HG03558 (cell line): ENCODE measurements around the gene NF2.

ENCODE experiments used
- ATAC-seq: cut with Tn5 transposase; IDR thresholded peaks from one replicate; pipeline ENCODE4 v1.9.1; 2021; ENCODE audit warnings: moderate number of reproducible peaks; ENCODE audit not compliant: unreplicated experiment; ENCODE audit errors: extremely low read depth

NF2 gene

GRCh38 chr22:29654882-29655281, 51.4 kb downstream of the NF2 start:
- ATAC-seq: no peak

DNA sequence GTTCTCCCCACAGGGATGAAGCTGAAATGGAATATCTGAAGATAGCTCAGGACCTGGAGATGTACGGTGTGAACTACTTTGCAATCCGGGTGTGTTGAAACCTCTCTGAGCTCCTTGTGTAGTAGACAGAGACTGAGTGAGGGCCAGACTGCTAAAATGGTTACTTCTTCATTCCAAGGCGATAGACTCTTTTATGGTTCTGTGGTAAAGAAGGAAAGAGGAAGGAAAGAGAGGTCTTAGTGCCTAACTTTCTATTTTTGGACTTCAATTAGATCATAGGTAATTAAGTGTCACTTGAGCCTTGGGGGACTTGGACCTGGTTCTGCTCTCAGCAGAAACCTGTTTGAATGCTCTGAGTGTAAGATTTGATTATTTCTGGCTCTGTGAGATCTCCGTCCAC, 54.7 kb downstream of the NF2 start:
- ATAC-seq: no peak

- no peak for ATAC-seq
Observed at GRCh38 chr22:29660021-29660420, 56.6 kb downstream of the NF2 start.

DNA sequence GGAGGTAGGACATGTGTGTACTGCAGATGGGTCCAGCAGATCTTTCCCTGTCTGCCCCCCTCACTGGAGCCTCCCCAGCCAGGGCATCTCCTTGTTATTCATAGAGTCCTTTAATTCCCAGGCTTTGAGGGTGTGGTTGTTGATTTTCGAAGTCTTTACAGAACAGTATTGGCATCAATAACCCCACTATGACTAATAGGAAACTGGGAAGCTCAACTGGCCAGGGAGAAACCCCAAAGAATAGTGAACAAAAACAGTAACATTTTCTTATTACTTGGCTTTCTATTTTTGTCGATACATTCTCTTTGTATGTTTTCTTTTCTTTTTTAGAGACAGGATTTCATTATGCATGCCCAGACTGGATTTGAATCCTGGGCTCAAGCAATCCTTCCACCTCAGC, 57.9 kb downstream of the NF2 start:
- ATAC-seq: no peak

GRCh38 chr22:29663180-29663821, 59.9 kb downstream of the NF2 start:
- no peak for ATAC-seq

DNA sequence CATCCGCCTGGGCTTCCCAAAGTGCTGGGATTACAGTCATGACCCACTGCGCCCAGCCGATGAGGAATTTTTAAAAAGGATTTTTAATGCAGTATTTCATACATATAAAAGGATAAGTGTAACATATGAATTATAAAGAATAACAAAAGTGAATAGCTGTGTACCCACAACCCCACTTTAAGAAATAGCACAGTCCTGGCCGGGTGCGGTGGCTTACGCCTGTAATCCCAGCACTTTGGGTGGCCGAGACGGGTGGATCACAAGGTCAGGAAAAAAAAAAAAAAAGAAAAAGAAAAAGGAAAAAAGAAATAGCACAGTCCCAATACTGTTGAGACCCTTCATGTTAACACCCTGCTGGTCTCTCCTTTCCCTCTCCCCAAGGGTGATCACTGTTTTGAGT, 62.1 kb downstream of the NF2 start:
- ATAC-seq: no peak

- ATAC-seq: no peak
Observed at GRCh38 chr22:29668673-29669072, 65.2 kb downstream of the NF2 start.

- no peak for ATAC-seq
Observed at GRCh38 chr22:29670626-29671025, 67.2 kb downstream of the NF2 start.

DNA sequence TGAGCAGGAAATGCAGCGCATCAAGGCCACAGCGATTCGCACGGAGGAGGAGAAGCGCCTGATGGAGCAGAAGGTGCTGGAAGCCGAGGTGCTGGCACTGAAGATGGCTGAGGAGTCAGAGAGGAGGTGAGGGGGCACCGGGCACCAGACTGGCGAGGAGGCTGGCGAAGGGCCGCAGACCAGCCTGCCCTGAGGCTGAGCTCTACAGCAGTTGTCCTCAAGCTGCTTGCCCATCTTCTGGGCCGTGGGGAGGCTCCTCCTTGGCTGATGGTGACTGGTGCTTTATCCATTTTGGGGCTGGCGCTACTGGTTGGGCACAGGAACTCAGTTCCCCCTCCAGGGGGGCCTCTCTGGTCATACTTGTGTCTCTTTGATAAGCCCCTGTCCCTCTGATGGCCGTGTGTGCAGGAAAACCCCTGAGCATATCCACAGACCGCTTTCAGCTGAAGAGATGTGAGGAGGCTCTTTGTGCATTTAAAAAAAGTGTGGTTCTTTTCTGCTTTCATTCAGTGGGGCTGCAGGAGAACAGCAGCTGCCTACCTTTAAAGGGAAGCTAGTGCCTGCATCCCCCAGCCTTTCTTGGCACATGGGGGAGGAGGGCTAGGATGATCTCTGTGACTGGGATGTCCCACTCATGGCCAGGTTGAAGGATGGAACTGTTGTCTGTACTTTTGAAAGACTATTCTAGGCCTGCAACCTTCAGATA, 70.1 kb downstream of the NF2 start:
- no peak for ATAC-seq

DNA sequence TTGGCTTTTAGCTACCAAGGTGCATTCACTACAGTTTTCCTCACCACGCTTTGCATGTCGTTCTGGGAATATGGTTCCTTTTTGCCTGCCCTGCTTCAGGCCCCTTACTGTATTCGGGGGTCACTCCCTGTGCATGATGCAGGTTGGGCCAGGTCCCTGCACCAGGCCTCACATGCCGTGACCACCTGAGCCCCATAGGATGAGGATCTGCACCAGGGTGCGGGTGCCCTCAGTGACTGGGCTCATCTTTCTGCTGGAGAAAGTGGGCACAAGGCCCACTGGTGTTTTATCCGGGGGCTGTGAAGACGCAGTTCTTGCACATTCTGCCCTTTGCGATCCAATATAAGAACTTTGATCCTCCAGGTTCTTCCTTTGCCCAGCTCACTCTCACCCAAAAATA, 70.7 kb downstream of the NF2 start:
- ATAC-seq: no peak

DNA sequence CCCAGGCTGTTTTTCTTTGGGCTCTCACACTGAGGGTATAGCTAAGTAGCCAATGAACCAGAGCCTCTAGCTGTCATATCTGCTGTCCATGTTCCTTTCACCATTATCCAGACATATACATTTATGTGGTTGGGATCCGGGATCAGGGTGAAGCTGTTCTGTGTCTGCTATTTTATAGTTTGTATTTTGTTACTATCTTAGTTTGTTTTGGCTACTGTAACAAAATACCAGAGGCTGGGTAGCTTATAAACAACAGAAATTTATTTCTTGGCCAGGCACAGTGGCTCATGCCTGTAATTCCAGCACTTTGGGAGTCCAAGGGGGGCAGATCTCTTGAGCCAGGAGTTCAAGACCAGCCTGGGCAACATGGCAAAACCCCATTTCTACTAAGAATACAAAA, 75.9 kb downstream of the NF2 start:
- ATAC-seq: no peak

- ATAC-seq: no peak
Observed at GRCh38 chr22:29683536-29683935, 80.1 kb downstream of the NF2 start.

DNA sequence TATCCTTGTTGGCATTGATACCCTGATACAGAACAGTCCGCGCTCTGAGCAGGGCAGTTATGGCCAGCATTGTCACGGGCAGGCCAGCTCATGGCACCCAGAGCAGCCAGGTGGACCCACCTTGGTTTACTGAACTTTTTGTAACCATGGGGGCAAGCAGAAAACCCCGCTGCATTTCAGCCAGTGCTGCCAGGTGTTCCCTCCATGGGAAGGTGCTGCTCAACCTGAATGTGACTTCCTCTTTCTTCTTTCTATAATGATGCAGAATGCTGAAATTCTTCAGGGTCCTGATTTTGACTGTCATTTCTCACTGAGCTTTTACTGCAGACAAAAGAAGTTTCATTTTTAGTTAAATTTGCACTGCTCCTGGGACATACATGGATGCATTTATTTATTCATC, 80.8 kb downstream of the NF2 start:
- no peak for ATAC-seq

DNA sequence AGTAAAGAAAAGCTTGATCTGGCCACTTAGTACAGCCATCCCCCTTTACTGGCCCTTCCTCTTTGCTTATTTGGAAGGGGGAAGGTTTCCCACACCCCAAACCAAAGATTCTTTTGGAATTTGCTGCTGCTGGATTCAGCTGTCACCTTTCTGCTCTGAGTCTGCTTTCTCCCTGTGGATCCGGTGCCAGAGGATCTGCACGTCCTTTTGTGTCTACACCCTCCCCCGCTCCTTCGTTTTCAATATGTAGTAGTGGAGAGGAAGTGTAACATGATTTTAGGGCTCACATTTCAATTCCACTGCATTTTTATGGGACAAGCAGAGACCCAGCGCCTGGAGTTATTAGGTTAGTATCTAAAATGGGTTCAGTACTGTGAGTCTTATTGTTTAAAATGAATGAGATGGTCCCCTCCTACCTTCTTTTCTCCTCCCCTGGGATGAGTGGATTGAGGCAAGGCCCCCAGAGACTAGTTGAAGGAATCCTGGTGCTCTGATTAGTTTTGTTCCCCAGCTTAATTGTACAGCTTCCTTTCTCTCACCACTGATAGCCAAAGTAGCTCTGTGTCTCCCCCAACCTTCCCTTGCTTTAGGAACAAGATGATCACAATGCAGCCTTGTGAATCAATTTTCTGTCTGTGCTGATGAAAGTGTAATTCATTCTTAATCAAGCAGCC, 85.9 kb downstream of the NF2 start:
- ATAC-seq: no peak

DNA sequence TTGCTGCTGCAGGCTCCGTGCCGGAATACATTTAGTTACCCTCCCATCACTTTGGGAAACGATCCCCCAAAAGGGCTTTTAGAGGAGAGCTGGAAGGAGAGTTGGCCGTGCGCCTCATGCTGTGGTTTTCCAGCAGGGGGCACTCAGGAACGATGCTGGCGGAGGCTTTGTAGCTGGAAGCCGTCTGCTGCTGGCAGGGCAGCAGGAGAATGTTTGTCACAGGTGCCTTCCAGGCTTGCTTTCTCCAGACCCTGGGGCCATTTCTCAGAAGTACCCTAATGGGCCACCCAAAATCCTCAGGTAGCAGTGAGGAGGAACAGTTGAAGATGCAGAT, 86.4 kb downstream of the NF2 start:
- ATAC-seq: no peak

- ATAC-seq: no peak
Observed at GRCh38 chr22:29690476-29690875, 87.0 kb downstream of the NF2 start.

DNA sequence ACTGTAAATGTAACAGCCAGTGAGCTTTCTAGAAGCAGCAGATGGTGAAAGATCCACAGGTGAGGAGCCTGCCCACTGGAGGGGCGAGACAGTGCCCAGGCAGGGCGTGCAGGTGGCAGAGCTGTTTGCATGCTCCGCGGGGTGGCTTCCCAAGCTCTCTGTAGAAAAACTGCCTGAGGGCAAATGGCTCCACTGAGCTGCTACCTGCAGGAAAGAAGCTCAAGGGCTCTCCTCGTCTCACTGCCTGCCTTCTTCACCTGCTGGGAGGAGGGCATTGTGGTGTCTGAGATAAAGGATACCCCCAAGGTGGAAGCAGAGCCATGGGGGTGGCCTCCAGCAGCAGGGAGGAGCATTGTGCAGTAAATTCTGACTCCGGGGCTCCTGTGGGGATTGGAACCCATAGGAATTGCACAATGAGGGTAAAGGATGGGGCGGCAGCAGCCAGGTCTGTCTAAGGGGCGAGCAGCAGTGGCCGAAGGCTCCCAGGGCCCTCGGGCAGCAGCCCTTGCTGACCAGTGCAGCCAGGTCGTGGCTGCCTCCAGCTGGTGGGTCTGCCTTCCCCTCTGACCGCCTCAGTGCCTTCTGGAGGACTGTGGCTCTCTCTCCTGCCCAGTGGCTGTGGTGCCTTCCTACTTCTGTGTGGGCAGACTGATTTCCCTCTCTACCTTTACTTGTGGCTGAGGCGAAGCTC, 88.3 kb downstream of the NF2 start:
- ATAC-seq: no peak

GRCh38 chr22:29692327-29692640, 88.9 kb downstream of the NF2 start:
- ATAC-seq: no peak

DNA sequence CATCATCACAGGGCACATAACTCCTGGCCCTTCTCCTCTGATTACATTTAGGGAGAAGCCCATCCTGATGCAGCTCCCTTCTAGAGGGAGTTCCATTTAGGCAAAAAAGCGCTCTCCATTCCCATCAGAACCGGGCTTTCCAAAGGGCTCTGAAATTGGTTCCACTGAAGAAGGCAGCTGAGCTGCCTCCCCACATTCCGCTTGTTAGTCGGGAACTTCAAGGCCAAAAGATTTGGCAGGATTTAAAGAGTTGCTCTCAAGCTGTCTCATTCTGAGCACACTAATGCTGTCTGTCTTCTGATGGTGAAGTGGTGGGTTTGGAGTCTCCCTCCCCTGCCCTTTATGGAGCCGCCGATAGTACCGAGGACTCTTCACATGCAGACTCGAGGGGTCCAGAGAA, 89.7 kb downstream of the NF2 start:
- no peak for ATAC-seq

GRCh38 chr22:29693671-29694070, 90.2 kb downstream of the NF2 start:
- no peak for ATAC-seq

- ATAC-seq: no peak
Observed at GRCh38 chr22:29695129-29695926, 91.9 kb downstream of the NF2 start.
